Neutrophil (primary cell): ENCODE measurements around the gene ST6GALNAC5.

Experiments used
- H3K27ac ChIP-seq: fragments of 200-600 bp; sonication (generic); 2 replicates; pipeline ENCODE4 v1.5.1; 2016; ENCODE audit warnings: mild to moderate bottlenecking, moderate library complexity
- H3K27me3 ChIP-seq: fragments of 200-600 bp; sonication (generic); 2 replicates; pipeline ENCODE4 v1.6.0; 2016; ENCODE audit warnings: mild to moderate bottlenecking
- H3K36me3 ChIP-seq: fragments of 200-600 bp; sonication (generic); 2 replicates; pipeline ENCODE4 v1.5.1; 2017
- H3K4me1 ChIP-seq, 2 experiments: fragments of 200-600 bp in 1 of 2; sonication (generic) in 1 of 2; 1 replicate in 1 of 2; 2 replicates in 1 of 2; pipeline versions ENCODE4 v1.5.1 to v1.6.1; 2013 to 2016; ENCODE audit warnings: low read depth in 1 of 2, low read length in 1 of 2, mild to moderate bottlenecking in 1 of 2, moderate library complexity in 1 of 2; ENCODE audit not compliant: control insufficient read depth in 1 of 2, insufficient read depth in 1 of 2
- H3K4me3 ChIP-seq, 2 experiments: fragments of 200-600 bp in 1 of 2; sonication (generic) in 1 of 2; 1 replicate in 1 of 2; 2 replicates in 1 of 2; pipeline ENCODE4 v1.5.1; 2013 to 2016; ENCODE audit warnings: low read depth in 1 of 2, low read length in 1 of 2, mild to moderate bottlenecking in 1 of 2, moderate library complexity in 1 of 2
- H3K9me3 ChIP-seq: fragments of 200-600 bp; sonication (generic); 2 replicates; pipeline ENCODE4 v1.5.1; 2016
- TF ChIP-seq, protein P1 (sequence below): fragments of 200-600 bp; sonication (generic); IDR thresholded peaks from 2 replicates; pipeline ENCODE4 v1.5.1; 2016; ENCODE audit warnings: antibody characterized with exemption

ST6GALNAC5 gene

GRCh38 chr1:77047978-77048614, 180.8 kb downstream of the ST6GALNAC5 start:
- Histone ChIP-seq H3K27ac (no peak overlapping the region), H3K4me3 (no peak overlapping the region), H3K27me3 (no peaks in the 10 kb centered on the region), H3K4me1 (no peaks in the 10 kb centered on the region), H3K9me3 (no peaks in the 10 kb centered on the region), H3K36me3 (no peaks in the 10 kb centered on the region)
- TF ChIP-seq, protein P1, sequence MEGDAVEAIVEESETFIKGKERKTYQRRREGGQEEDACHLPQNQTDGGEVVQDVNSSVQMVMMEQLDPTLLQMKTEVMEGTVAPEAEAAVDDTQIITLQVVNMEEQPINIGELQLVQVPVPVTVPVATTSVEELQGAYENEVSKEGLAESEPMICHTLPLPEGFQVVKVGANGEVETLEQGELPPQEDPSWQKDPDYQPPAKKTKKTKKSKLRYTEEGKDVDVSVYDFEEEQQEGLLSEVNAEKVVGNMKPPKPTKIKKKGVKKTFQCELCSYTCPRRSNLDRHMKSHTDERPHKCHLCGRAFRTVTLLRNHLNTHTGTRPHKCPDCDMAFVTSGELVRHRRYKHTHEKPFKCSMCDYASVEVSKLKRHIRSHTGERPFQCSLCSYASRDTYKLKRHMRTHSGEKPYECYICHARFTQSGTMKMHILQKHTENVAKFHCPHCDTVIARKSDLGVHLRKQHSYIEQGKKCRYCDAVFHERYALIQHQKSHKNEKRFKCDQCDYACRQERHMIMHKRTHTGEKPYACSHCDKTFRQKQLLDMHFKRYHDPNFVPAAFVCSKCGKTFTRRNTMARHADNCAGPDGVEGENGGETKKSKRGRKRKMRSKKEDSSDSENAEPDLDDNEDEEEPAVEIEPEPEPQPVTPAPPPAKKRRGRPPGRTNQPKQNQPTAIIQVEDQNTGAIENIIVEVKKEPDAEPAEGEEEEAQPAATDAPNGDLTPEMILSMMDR, result no peak

DNA sequence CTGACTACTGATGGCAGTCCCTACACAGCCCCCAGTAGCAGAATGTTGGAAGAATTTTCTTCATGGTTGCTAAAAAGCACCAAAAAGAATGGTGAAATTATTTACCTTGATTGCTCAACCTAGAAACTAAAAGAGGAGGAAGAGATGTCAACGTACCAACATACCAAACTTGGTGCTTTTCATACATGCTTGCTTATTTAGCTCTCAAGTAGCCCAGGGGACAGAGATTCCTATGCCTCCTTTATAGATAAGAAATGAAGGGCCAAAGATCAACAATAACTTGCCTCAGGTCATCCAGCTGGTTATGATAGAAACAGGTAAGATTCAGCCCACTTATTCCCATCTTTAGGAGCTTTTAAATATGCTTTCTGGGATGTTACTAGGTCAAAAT, 181.3 kb downstream of the ST6GALNAC5 start:
- Histone ChIP-seq H3K27ac (no peak overlapping the region), H3K4me3 (no peak overlapping the region), H3K36me3 (no peaks in the 10 kb centered on the region), H3K4me1 (no peaks in the 10 kb centered on the region), H3K27me3 (no peaks in the 10 kb centered on the region), H3K9me3 (no peaks in the 10 kb centered on the region)
- TF ChIP-seq, protein P1, result no peak

- no peaks in the 10 kb centered on the region for H3K4me1 ChIP-seq
- H3K36me3 ChIP-seq, result no peaks in the 10 kb centered on the region
- no peaks in the 10 kb centered on the region for H3K27me3 ChIP-seq
- H3K9me3 ChIP-seq, result no peaks in the 10 kb centered on the region
- H3K4me3 ChIP-seq, result no peak overlapping the region
- TF ChIP-seq, protein P1, result no peak
- no peak overlapping the region for H3K27ac ChIP-seq
Observed at GRCh38 chr1:77051425-77051824, 184.1 kb downstream of the ST6GALNAC5 start.

- H3K9me3 ChIP-seq, result no peaks in the 10 kb centered on the region
- no peak overlapping the region for H3K27ac ChIP-seq
- TF ChIP-seq, protein P1, result no peak
- no peaks in the 10 kb centered on the region for H3K36me3 ChIP-seq
- no peak overlapping the region for H3K4me3 ChIP-seq
- peaks cover 12% of the 10 kb centered on the region for H3K27me3 ChIP-seq
- no peaks in the 10 kb centered on the region for H3K4me1 ChIP-seq
Observed at GRCh38 chr1:77056525-77056924, 189.2 kb downstream of the ST6GALNAC5 start.

- H3K9me3 ChIP-seq, result no peaks in the 10 kb centered on the region
- no peak overlapping the region for H3K4me3 ChIP-seq
- no peaks in the 10 kb centered on the region for H3K4me1 ChIP-seq
- peaks cover 13% of the 10 kb centered on the region for H3K27me3 ChIP-seq
- H3K27ac ChIP-seq, result no peak overlapping the region
- TF ChIP-seq, protein P1, result no peak
- H3K36me3 ChIP-seq, result no peaks in the 10 kb centered on the region
Observed at GRCh38 chr1:77057994-77058585, 190.8 kb downstream of the ST6GALNAC5 start.
